ENCODE measurements around the gene CNTROB. TPM values are rescaled to one million over a fixed set of nuclear protein-coding genes. Genes with fewer than 3 reads are reported as not detected.

CNTROB gene
- total RNA-seq, 1 experiment from 2014 or later, result 30.1 TPM

DNA sequence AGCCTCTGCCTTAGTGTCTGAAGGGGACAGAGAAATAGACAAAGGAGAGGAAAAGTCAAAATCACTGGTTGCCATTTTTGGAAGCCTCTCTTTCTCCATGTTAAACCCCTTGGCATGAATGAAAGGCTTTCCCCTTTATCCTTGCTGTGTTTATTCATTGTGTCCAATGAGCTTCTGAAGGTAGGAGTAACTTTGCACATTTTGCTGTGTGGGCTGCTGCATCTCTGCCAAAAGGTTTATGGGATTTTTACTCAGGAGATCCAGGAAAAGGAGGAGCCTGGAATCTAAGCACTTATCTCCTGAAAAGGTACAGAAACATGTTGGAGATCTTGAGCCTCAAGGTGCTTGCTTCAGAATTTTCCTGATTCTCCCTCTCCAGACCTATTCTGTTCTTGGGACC lies 3.9 kb downstream of the CNTROB start:
- Histone ChIP-seq H2BK12ac (ENCODE audit: insufficient read length, low read depth, low read length) (no peak overlapping the region), H3K23ac (ENCODE audit: insufficient read length, low read depth, low read length) (no peak overlapping the region), H3K27me3 (ENCODE audit: insufficient read depth, low read length) (no peaks in the 10 kb centered on the region; the same call in 1 of the 2 replicates), H3K4me2 (ENCODE audit: insufficient read depth, insufficient read length, low read length) (no peak overlapping the region), H3K27ac (ENCODE audit: insufficient read length, low read depth, low read length) (no peak overlapping the region), H2BK15ac (ENCODE audit: low read depth, low read length) (no peak overlapping the region), H3K56ac (ENCODE audit: insufficient read length, low read depth, low read length) (no peak overlapping the region), H3K79me1 (ENCODE audit: insufficient read depth, low read depth, low read length, poor library complexity, severe bottlenecking) (no peaks in the 10 kb centered on the region), H4K8ac (replicated peaks; ENCODE audit: insufficient read length, low read depth, low read length) (no peak overlapping the region), H4K5ac (ENCODE audit: insufficient read length, low read depth, low read length) (no peak overlapping the region), H2BK120ac (ENCODE audit: low read depth, low read length, poor library complexity, severe bottlenecking) (no peak overlapping the region), H2AK5ac (ENCODE audit: insufficient read length, low read length) (no peak overlapping the region), H4K20me1 (ENCODE audit: control insufficient read depth, insufficient read depth, insufficient read length) (no peaks in the 10 kb centered on the region), H3K9ac (ENCODE audit: extremely low read depth, insufficient read length, low read length) (no peak overlapping the region), H3K14ac (ENCODE audit: insufficient read depth, low read length) (no peak overlapping the region), H3K18ac (ENCODE audit: insufficient read length, low read depth, low read length) (no peak overlapping the region), H3K4me1 (ENCODE audit: insufficient read depth, low read length) (no peaks in the 10 kb centered on the region), H3T11ph (ENCODE audit: low read length) (no peak overlapping the region), H3K79me2 (ENCODE audit: insufficient read depth, low read length) (no peaks in the 10 kb centered on the region), H4K91ac (ENCODE audit: insufficient read length, low read depth, low read length) (no peak overlapping the region), H2BK20ac (ENCODE audit: low read depth, low read length, poor library complexity, severe bottlenecking) (no peak overlapping the region), H3K4ac (ENCODE audit: low read depth, low read length) (no peak overlapping the region), H3K9me3 (ENCODE audit: control insufficient read depth, low read depth, low read length) (no peaks in the 10 kb centered on the region), H3K23me2 (ENCODE audit: insufficient read length, low read depth, low read length, poor library complexity, severe bottlenecking) (peaks cover 14% of the 10 kb centered on the region), H2BK5ac (ENCODE audit: insufficient read length, low read length) (no peak overlapping the region), H2AFZ (ENCODE audit: low read length) (no peak overlapping the region)
- Mint-ChIP-seq H3K27me3 (ENCODE audit: low read depth) (peaks cover 3% of the 10 kb centered on the region; the same call in 1 of the 2 replicates), H3K4me3 (no peak overlapping the region), H3K27ac (no peak overlapping the region), H3K36me3 (ENCODE audit: insufficient read depth in 1 of 3, low read depth in 3 of 3) (peaks cover 12 to 52% (median 49%) of the 10 kb centered on the region in 3 experiments; a peak in 5 of 7 replicates), H3K9me3 (no peaks in the 10 kb centered on the region), H3K4me1 (peaks cover 18 to 19% of the 10 kb centered on the region in 2 experiments)
- DNase-seq, result no peak
- TF ChIP-seq, protein P1, sequence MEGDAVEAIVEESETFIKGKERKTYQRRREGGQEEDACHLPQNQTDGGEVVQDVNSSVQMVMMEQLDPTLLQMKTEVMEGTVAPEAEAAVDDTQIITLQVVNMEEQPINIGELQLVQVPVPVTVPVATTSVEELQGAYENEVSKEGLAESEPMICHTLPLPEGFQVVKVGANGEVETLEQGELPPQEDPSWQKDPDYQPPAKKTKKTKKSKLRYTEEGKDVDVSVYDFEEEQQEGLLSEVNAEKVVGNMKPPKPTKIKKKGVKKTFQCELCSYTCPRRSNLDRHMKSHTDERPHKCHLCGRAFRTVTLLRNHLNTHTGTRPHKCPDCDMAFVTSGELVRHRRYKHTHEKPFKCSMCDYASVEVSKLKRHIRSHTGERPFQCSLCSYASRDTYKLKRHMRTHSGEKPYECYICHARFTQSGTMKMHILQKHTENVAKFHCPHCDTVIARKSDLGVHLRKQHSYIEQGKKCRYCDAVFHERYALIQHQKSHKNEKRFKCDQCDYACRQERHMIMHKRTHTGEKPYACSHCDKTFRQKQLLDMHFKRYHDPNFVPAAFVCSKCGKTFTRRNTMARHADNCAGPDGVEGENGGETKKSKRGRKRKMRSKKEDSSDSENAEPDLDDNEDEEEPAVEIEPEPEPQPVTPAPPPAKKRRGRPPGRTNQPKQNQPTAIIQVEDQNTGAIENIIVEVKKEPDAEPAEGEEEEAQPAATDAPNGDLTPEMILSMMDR (conservative IDR thresholded peaks at IDR 0.05), result no peak

All from H9 (cell line).